Measurements from ENCODE around the gene FAM184B. TPM values are rescaled to one million over a fixed set of nuclear protein-coding genes. Genes with fewer than 3 reads are reported as not detected.

The FAM184B gene
- total RNA-seq, 1 experiment from 2014 or later, result 0.07 TPM

DNA sequence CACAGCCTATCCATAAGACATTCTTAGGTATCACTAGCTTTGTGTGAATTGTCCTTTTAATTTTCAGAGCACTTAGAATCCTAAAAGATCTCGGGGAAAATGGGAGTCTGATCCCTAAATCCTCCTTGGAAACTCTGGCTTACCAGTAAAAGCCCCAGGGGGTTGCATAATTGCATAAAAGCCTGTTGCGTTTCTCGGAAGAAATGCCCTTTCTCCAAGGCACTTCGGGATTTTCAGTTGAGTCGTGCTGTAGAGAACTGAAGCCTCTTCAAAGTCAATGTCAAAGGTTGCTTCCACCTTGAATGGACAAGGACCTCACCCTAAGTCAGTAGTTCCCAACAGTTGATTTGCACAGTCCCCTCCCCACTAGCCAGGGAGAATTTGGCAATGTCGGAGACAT is 20.8 kb downstream of the FAM184B start:
- H3K9me2 ChIP-seq (ENCODE audit: insufficient read depth), result no peaks in the 10 kb centered on the region
- H4K20me1 ChIP-seq (ENCODE audit: insufficient read depth), result no peaks in the 10 kb centered on the region
- ChIA-PET RAD21 (ENCODE audit: low non-redundant PET in 1 of 2, low total read pairs in 2 of 2, uncharacterized antibody in 2 of 2, unreplicated experiment in 2 of 2) (no interaction called here), POLR2A (no interaction called here), CTCF (no interaction called here)
- no peak overlapping the region for H3K4me3 ChIP-seq (replicated peaks in 1 of 2; ENCODE audit: low read depth in 1 of 2, low read length in 2 of 2)
- BruUV-seq (replicated peaks), result no TSS peak
- H3K9ac ChIP-seq (ENCODE audit: low read length), result no peak overlapping the region
- no peaks in the 10 kb centered on the region for H3K9me3 ChIP-seq (ENCODE audit: control insufficient read depth in 1 of 2, insufficient read depth in 1 of 2, low read depth in 1 of 2, low read length in 2 of 2)
- no peak overlapping the region for H3K4me2 ChIP-seq (ENCODE audit: low read length)
- TF ChIP-seq RAD21 (IDR thresholded peaks at IDR 0.05; ENCODE audit: low read depth), result no peak
- TF ChIP-seq EZH2 (IDR thresholded peaks at IDR 0.05), result no peak
- H3K4me1 ChIP-seq (ENCODE audit: control insufficient read depth in 1 of 2, insufficient read depth in 2 of 2, low read length in 2 of 2), result no peaks in the 10 kb centered on the region
- no peak overlapping the region for H2AFZ ChIP-seq (ENCODE audit: low read depth, low read length, poor library complexity, severe bottlenecking)
- intact Hi-C loops (cut with micrococcal nuclease), result no loop called here
- H3K36me3 ChIP-seq (ENCODE audit: control insufficient read depth in 1 of 2, insufficient read depth in 2 of 2, low read length in 2 of 2), result no peaks in the 10 kb centered on the region
- no peak for ATAC-seq
- no peak for DNase-seq (ENCODE audit: low read depth, low spot score)
- H3K79me2 ChIP-seq (ENCODE audit: insufficient read depth, low read length), result no peaks in the 10 kb centered on the region
- H3K27ac ChIP-seq (ENCODE audit: low read depth, low read length), result no peak overlapping the region
- H3K27me3 ChIP-seq (ENCODE audit: insufficient read depth, low read length), result peaks cover 11% of the 10 kb centered on the region

DNA sequence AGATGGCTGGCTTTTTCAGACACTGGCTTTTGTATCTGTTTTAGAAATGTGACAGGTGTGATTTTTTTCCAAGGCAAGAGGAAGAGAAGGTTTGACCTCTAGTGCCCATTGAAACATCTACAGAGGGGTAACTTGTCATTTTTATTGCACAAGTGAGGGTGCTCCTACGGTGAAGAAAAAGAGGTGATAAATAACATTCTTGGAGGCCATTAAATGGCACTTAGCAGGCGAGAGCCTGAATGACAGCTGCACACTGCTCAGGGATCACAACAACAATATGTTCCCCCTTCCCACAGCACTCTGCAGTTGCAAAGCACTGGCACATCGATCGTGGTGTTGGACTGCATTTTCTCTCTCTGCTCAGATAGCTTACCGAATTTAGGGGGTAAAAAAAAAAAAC is 22.9 kb downstream of the FAM184B start:
- H3K9me3 ChIP-seq (ENCODE audit: control insufficient read depth in 1 of 2, insufficient read depth in 1 of 2, low read depth in 1 of 2, low read length in 2 of 2), result no peaks in the 10 kb centered on the region
- no peaks in the 10 kb centered on the region for H3K4me1 ChIP-seq (ENCODE audit: control insufficient read depth in 1 of 2, insufficient read depth in 2 of 2, low read length in 2 of 2)
- no peak overlapping the region for H3K4me3 ChIP-seq (replicated peaks in 1 of 2; ENCODE audit: low read depth in 1 of 2, low read length in 2 of 2)
- ChIA-PET CTCF (no interaction called here), POLR2A (no interaction called here), RAD21 (ENCODE audit: low non-redundant PET in 1 of 2, low total read pairs in 2 of 2, uncharacterized antibody in 2 of 2, unreplicated experiment in 2 of 2) (no interaction called here)
- H3K27me3 ChIP-seq (ENCODE audit: insufficient read depth, low read length), result peaks cover 13% of the 10 kb centered on the region
- no peak for TF ChIP-seq ELF1 (IDR thresholded peaks at IDR 0.05; ENCODE audit: borderline replicate concordance, low read depth)
- no peak for TF ChIP-seq POLR2A (IDR thresholded peaks at IDR 0.05; ENCODE audit: borderline replicate concordance, extremely low read depth, insufficient read depth, insufficient read length)
- TF ChIP-seq, protein P1, sequence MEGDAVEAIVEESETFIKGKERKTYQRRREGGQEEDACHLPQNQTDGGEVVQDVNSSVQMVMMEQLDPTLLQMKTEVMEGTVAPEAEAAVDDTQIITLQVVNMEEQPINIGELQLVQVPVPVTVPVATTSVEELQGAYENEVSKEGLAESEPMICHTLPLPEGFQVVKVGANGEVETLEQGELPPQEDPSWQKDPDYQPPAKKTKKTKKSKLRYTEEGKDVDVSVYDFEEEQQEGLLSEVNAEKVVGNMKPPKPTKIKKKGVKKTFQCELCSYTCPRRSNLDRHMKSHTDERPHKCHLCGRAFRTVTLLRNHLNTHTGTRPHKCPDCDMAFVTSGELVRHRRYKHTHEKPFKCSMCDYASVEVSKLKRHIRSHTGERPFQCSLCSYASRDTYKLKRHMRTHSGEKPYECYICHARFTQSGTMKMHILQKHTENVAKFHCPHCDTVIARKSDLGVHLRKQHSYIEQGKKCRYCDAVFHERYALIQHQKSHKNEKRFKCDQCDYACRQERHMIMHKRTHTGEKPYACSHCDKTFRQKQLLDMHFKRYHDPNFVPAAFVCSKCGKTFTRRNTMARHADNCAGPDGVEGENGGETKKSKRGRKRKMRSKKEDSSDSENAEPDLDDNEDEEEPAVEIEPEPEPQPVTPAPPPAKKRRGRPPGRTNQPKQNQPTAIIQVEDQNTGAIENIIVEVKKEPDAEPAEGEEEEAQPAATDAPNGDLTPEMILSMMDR (IDR thresholded peaks at IDR 0.05 in 2 of 3, conservative IDR thresholded peaks at IDR 0.05 in 1 of 3; ENCODE audit: borderline replicate concordance in 1 of 3, insufficient read depth in 1 of 3, low read depth in 2 of 3, low read length in 2 of 3), result no peak
- TF ChIP-seq, protein P2, sequence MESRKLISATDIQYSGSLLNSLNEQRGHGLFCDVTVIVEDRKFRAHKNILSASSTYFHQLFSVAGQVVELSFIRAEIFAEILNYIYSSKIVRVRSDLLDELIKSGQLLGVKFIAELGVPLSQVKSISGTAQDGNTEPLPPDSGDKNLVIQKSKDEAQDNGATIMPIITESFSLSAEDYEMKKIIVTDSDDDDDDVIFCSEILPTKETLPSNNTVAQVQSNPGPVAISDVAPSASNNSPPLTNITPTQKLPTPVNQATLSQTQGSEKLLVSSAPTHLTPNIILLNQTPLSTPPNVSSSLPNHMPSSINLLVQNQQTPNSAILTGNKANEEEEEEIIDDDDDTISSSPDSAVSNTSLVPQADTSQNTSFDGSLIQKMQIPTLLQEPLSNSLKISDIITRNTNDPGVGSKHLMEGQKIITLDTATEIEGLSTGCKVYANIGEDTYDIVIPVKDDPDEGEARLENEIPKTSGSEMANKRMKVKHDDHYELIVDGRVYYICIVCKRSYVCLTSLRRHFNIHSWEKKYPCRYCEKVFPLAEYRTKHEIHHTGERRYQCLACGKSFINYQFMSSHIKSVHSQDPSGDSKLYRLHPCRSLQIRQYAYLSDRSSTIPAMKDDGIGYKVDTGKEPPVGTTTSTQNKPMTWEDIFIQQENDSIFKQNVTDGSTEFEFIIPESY (IDR thresholded peaks at IDR 0.05; ENCODE audit: extremely low read depth, insufficient replicate concordance, low read length), result no peak
- TF ChIP-seq SIN3A (IDR thresholded peaks at IDR 0.05; ENCODE audit: low read depth), result no peak
- TF ChIP-seq SP1 (IDR thresholded peaks at IDR 0.05; ENCODE audit: low read depth), result no peak
- TF ChIP-seq, protein P3, sequence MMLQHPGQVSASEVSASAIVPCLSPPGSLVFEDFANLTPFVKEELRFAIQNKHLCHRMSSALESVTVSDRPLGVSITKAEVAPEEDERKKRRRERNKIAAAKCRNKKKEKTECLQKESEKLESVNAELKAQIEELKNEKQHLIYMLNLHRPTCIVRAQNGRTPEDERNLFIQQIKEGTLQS (IDR thresholded peaks at IDR 0.05), result no peak
- TF ChIP-seq CEBPB (IDR thresholded peaks at IDR 0.05; ENCODE audit: low read depth), result no peak
- no peak for TF ChIP-seq FOSL1 (IDR thresholded peaks at IDR 0.05; ENCODE audit: low read depth)
- no peak for TF ChIP-seq ZFX (IDR thresholded peaks at IDR 0.05)
- no peak for TF ChIP-seq CBX3 (IDR thresholded peaks at IDR 0.05; ENCODE audit: low read depth)
- no peak for TF ChIP-seq TCF7L2 (IDR thresholded peaks at IDR 0.05; ENCODE audit: borderline replicate concordance, extremely low read depth, insufficient read depth, insufficient read length)
- no peak for TF ChIP-seq ZNF274 (IDR thresholded peaks at IDR 0.05; ENCODE audit: low read depth, low read length)
- TF ChIP-seq SRF (IDR thresholded peaks at IDR 0.05; ENCODE audit: low read depth), result no peak
- no peak for TF ChIP-seq YY1 (IDR thresholded peaks at IDR 0.05; ENCODE audit: extremely low read depth, insufficient replicate concordance, low read depth, low read length)
- TF ChIP-seq, protein P4, sequence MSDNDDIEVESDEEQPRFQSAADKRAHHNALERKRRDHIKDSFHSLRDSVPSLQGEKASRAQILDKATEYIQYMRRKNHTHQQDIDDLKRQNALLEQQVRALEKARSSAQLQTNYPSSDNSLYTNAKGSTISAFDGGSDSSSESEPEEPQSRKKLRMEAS (IDR thresholded peaks at IDR 0.05), result no peak
- TF ChIP-seq EGR1 (IDR thresholded peaks at IDR 0.05; ENCODE audit: low read depth), result no peak
- ATAC-seq (no peak), DNase-seq (ENCODE audit: low read depth, low spot score) (no peak)
- H3K4me2 ChIP-seq (ENCODE audit: low read length), result no peak overlapping the region
- H3K27ac ChIP-seq (ENCODE audit: low read depth, low read length), result no peak overlapping the region
- no peaks in the 10 kb centered on the region for H4K20me1 ChIP-seq (ENCODE audit: insufficient read depth)
- H3K79me2 ChIP-seq (ENCODE audit: insufficient read depth, low read length), result no peaks in the 10 kb centered on the region
- H3K9me2 ChIP-seq (ENCODE audit: insufficient read depth), result no peaks in the 10 kb centered on the region
- no peaks in the 10 kb centered on the region for H3K36me3 ChIP-seq (ENCODE audit: control insufficient read depth in 1 of 2, insufficient read depth in 2 of 2, low read length in 2 of 2)
- intact Hi-C loops (cut with micrococcal nuclease), result no loop called here
- no TSS peak for BruUV-seq (replicated peaks)
- no peak overlapping the region for H3K9ac ChIP-seq (ENCODE audit: low read length)
- H2AFZ ChIP-seq (ENCODE audit: low read depth, low read length, poor library complexity, severe bottlenecking), result no peak overlapping the region

Data from HCT116 (cell line).